Esophagus muscularis mucosa (tissue), 4 donors: Measurements from ENCODE around the gene HIBADH.

ENCODE experiments used
- CTCF ChIP-seq, 3 experiments: fragments of 200-600 bp in 2 of 3; fragments of 450-650 bp in 1 of 3; sonication (generic) in 2 of 3; IDR thresholded peaks; one replicate each; pipeline ENCODE4 v1.5.1; 2017 to 2019; ENCODE audit warnings: antibody characterized with exemption in 3 of 3, mild to moderate bottlenecking in 2 of 3, moderate library complexity in 1 of 3
- EP300 ChIP-seq: sonication (generic); formaldehyde crosslinking; IDR thresholded peaks from one replicate; pipeline ENCODE4 v1.6.1; 2017; ENCODE audit warnings: antibody characterized with exemption
- POLR2A ChIP-seq: fragments of 450-650 bp; IDR thresholded peaks from one replicate; pipeline ENCODE4 v1.6.1; 2017; ENCODE audit warnings: antibody characterized with exemption, moderate library complexity, mild to moderate bottlenecking, low read depth

GRCh38 chr7:27533652-27534081, 129.0 kb downstream of the HIBADH start:
- TF ChIP-seq CTCF (IDR thresholded peaks at IDR 0.05) (no peak), EP300 (no peak), POLR2A (no peak)
